GM04503 (cell line): Measurements from ENCODE around the gene TMEM151B.
"Not testable (repeated sequence)": the region's sequence is repeated elsewhere in the genome, so short reads cannot be mapped to it uniquely, and the experiment has no call there.

Source experiments
- DNase-seq: peaks from one replicate; pipeline ENCODE4 v3.0.0-alpha.2; 2012; ENCODE audit warnings: low read depth

Gene TMEM151B

DNA sequence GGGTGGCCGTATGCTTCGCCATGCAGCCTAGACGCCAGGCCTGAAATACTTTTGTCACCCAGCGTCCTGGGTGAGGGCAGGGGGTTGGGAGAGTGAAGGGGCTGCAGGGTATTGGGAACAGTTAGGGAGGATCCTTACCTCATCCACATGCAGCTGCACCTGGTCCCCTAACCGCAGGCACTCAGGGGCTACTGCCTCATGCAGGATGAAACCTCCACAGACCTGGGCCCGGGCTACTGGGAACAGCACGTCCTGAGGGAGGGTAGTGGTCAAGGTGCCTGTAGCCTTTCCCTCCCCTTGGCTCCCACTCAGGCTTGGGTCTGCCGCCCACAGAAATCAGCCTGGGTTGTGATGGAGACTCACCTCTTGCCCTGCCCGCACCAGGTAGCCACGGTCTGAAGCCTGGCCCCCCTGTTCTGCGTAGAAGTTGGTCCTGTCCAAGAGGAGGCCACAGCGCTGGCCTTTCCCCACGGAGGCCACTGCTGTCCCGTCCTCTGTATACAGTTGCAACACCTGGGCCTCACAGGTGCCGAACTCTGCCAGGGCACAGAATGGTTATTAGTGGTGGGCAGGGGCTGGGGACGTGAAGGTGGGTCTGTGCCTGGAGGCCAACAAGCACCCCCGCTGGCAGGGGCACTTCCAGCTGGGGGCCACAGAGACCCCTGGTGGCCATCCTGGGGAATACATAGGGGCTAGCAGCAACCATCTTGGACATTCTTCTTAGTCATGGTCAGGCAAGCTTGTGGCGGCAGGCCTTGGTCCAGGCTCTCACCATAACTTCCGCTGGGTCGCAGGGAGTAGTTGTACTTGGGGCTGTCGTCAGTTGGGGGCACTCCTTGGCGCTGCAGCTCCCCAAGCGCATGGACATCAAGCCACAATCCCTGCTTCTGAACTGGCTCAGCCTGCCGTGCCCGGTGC lies 34.3 kb downstream of the TMEM151B start:
- DNase-seq = no peak

DNA sequence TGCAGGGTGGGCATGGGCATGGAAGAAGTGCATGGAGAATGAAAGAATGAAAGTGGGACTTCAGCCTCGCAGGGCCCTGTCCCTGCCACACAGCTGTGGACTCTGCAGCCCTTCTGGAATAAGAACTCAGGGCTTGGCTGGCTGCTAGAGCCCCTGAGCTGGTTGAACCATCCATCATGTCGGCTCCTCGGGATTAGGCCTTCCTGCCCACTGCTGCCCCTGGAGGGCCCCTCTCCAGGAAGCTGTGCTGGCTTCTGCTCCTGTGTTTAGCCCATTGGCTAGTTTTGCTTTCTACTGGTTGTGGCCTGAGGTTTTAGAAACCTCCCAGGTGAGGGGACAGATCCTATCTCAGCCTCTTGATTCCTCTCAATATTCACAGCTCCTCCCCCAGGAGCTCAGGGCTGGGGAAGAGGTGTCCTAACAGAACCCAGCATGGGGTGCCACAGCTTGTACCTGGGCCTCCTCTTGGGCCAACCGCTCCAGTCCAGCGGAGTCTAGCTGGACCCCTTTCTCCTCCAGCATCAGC lies 35.0 kb downstream of the TMEM151B start:
- DNase-seq = no peak

DNA sequence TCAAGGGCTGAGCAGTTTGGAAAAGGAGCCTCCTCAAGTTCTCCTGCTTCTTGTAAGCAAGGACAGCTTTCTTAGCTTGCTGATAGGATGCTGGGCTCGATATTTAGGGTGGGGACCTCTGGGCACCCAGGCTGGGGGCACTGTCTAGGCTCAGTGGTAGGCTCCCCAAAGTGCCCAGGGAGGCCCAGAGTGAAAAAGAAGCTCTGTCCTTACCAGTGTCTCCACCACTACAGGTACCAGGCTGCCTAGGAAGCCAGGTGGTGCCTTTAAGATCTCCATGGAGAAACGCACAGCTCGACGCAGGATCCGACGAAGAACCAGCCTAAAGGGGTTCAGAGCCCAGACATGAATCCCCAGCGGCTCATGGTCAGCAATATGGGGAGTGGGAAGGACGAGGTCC lies 36.5 kb downstream of the TMEM151B start:
- no peak for DNase-seq

DNA sequence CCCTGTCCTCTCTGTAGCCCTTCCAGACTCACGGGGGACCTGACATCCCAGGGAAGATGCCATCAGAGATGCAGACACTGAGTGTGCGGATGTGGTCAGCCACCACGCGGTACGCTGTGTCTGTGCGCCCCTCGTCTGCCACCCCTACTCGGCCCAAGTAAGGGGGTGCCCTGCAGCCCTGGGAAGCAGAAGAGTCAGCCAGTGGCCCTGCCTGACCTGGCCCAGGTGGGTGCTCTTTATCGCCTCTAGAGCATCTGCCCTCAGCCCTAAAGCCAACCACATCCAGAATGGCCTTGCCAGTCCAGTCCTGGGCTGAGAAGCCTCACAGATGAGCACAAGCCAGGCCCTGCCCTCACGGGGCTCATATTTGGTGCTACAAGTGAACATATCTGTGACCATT lies 37.0 kb downstream of the TMEM151B start:
- DNase-seq = no peak

DNA sequence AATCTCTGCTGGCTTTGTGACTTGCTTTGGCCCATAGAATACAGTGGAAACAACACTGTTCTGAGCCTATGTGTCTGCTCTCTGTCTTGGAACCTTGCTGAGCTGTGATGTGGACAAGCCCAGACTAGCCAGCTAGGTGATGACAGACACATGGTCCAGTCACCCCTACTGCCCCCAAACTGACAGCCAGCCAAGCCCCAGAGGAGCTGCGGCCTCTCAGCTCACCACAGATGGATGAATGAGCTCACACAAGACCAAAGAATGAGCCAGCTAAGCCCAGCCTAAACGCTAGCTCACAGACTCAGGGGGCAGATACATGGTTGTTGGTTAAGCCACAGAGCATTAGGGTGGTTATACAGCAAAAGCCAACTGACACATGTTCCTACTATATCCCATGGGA lies 38.8 kb downstream of the TMEM151B start:
- DNase-seq = peak; percentile 92

DNA sequence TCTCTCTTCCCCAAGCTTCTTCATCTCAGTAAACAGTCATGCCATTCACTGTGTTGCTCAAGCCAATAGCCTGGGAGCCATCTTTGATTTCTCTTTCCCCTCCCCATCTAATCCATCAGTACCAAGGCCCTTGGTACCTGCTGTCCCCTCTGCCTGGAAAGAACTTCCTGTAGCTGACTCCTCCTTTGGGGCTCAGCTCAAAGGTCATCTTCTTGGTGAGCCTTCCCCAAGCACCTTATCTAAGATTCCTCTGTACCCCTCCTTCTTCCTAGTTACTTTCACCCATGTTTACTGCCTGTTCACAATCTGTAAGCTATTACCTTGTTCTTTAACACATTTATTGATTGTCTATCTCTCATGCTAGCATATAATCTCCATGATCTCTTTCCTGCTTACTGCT lies 39.4 kb downstream of the TMEM151B start:
- no peak for DNase-seq

DNA sequence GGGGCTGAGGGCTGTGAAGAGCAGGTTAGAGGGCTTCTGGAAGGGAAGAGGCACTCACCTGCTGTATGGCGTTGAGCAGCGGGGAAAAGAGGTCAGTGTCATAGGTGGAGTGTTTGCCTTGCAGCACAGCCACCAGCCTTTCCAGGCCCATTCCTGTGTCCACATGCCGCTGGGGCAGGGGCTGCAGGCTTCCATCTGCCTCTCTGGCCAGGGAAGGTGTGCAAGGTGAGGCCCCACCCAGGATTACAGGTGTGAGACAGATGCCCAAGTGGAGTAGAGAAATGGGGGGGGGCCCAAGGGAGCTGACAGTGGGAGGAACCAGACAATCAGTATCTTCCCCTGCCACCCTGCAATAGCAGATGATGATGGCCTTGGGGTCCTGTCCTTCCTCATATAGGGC lies 40.0 kb downstream of the TMEM151B start:
- no peak for DNase-seq

DNA sequence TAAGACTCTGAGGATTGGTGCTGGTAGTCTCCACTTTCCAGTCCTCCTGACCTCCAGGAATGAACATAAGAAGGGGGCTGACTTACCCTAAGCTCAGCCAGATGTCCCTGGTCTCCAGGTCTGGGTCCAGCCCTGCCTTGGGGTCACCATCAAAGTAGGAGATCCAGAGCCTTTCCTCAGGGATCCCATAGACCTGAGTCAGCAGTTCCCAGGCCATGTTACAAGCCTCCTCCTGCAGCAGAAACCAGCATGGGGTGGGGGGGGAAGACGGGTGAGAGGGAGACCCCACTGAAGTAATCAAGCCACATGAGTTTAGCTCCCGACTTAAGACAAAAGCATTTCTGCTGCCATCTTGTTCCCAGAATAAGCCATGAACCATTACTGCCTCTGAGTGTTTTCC lies 41.1 kb downstream of the TMEM151B start:
- no peak for DNase-seq

DNA sequence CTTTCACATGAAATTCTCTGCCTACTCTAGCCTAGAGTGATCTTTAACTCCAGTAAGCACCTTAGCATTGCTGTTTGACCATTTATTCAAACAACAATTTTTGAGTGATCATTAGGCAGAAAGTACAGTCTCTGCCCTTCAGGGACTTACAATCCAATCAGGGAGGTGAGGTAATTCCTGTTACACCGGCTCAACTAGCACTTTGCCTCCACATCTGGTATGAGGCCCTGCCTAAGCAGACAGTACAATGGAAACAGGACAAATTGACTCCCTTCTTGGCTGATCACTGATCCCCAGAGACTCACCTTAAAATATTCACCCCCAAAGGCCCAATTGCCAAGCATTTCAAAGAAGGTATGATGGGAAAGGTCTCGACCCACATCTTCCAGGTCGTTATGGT lies 41.5 kb downstream of the TMEM151B start:
- DNase-seq = no peak

DNA sequence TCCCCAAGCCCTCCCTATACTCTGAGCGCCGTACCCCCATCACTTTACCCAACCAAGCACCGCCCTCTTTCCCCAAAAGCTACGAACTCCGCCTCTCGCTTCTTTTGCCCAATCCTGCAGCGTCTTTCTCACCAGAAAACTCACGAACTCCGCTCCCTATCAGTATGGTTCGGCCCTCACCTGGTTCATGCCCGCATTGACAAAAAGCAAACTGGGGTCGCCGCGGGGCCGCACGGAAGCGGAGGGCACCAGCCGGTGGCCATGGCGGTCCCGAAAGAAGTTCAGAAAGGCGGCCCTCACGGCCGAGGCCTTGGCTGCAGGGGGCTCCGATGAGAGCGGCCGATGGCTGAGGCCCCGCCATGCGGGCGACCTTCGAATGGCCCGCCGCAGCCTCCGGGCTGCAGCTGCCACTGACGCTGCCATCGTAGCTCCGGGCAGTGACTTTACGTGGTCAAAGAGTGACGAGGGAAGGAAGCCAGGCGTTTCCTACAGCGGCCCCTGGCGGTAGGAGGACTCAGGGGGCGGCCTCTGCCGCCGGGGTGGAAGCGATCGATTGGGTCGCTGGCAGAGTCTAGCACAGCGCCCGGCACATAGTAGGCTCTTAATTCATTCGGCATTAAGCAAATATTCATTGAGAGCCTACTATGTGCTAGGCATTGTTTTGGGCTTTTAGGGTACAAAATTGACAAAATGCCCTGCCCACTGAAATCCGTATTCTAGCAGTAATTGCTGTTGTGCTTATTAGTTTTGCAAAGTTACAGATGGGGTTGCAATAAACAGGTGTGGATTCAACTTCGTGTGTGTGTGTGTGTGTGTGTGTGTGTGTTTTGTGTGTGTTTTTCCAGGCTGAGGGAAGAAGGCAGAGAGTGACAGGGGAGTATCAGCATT lies 42.9 kb downstream of the TMEM151B start, which contains the start of gene AARS2:
TSS of gene AARS2 (minus strand) at position 447 of the 888 bp plus-strand sequence. CDS start at position 423, 24 bp downstream.
- peak; percentile 31 for DNase-seq

DNA sequence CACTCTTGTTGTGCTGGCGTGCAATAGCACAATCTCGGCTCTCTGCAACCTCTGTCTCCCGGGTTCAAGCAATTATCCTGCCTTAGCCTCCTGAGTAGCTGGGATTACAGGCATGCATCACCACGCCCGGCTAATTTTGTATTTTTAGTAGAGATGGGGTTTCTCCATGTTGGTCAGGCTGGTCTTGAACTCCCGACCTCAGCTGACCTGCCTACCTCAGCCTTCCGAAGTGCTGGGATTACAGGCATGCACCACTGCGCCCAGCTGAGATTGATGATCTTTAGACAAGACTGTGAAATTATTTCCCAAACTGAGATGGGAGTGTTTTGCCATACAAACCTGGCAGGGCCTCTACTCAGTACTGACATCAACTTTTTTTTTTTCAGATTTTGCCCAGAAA lies 44.4 kb downstream of the TMEM151B start:
- DNase-seq = not testable (repeated sequence)

DNA sequence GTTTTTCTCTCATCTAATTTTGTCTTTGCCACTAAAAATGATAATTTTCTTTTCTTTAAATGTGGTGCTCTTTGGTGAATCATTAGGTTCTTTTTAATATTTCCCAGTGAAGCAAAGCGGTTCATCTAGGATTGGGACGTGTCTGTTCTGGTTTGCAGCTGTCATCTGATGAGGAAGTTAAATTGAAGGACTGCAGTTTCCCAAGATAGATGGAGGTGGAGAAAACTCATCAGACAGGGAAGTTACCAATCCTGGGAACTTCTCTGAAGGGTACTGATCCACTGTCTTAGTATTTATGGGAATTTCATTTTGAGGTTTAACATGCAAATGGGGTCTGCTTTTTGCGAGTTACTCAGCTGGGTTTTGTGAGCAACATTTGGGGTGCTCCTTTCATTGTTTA lies 45.3 kb downstream of the TMEM151B start:
- no peak for DNase-seq

DNA sequence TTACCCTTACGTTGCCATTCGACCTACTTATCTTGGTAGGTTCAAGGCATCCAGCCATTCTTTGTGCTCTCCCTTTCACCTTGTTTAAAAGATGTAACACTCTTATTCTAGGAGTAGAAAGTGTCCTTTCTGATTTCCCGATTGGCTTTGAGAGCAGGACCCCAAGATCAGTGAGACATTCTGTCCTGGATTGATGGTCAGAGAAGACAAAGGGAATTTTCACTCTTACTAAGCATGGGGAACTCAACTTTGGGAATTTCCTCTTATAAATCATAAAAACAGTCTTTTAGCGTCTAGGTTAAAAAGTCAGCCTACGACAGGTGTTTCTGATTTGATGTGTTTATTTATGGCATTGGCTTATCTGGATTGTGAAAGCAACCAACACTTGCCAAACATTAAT lies 45.7 kb downstream of the TMEM151B start:
- no peak for DNase-seq

DNA sequence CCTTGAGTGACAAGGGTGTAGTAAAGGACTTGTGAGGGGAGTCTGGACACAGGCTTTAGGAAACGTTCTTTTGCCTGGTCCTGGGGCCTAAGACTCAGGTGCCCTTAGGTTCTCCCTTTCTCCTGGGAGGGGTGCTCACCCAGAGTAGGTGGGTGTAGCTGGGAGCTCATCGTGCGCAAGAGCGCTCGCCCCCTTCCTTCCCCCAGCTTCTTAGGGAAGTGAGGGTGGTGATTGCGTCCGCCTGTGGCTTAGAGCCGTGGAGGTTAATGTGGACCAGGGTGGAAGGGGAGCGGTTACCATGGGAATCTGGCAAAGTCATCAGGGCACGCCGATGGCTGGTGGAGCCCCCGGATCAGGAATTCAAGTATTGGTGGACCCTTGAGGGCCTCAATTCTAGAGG lies 46.2 kb downstream of the TMEM151B start:
- no peak for DNase-seq

DNA sequence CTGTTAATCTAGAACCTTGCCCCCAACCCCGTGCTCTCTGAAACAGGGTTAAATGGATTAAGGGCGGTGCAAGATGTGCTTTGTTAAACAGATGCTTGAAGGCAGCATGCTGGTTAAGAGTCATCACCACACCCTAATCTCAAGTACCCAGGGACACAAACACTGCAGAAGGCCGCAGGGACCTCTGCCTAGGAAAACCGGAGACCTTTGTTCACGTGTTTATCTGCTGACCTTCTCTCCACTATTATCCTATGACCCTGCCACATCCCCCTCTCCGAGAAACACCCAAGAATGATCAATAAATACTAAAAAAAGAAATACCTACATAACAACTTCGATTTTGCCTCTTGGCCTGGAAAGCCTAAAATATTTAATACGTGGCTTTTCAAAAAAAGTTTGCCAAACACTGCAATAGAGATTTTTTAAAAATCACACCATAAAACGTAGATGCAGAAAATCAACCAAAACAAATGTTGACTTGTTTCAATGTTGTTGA lies 46.9 kb downstream of the TMEM151B start:
- DNase-seq = not testable (repeated sequence)

DNA sequence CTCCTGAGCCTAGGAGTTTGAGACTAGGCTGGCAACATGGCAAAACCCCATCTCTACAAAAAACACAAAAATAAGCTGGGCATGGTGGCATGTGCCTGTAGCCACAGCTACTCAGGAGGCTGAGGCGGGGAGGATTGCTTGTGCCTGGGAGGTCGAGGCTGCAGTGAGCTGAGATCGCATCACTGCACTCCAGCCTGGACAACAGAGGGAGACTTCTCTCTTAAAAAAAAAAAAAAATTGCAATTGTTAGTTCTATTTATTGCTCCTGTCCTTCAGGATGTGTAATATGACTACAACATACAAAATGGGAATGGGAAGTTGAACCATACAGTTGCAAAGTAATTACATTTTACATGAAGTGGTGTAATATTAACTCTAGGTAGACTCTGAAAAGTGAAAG lies 51.0 kb downstream of the TMEM151B start:
- no peak for DNase-seq

DNA sequence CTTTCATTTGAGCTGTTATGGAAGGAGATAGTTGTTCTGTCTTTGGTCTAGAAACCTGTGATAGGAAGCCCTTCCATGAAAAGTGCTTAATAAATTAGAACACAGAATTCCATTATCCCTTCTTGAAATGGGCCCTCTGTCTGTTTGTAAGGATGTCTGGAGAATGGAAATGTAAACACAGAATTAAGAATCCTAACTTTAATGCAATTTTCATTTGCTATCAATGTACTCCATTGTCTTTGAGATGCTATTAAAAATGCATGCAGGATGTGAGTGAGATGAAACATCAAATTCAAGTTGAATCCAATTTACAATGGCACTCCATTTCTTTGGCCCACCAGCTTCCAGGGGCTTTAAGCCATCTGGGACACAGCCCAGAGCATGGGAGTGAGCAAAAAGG lies 56.8 kb downstream of the TMEM151B start:
- DNase-seq = no peak

DNA sequence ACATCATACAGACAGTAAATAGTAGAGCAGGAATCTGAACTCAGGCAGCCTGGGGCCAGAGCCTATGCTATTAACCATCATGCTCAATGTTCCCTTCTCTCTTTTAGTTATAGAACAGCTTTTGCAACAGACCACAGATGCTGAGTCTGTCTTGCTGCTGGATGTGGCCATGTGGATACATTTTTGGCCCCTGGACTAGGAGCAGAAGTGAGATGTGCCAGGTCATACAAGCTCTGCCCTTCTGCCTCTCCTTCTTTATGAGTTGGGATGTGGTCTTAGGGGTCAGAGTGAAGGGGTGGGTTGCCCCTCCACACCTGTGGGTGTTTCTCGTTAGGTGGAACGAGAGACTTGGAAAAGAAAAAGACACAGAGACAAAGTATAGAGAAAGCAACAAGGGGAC lies 57.5 kb downstream of the TMEM151B start:
- no peak for DNase-seq

DNA sequence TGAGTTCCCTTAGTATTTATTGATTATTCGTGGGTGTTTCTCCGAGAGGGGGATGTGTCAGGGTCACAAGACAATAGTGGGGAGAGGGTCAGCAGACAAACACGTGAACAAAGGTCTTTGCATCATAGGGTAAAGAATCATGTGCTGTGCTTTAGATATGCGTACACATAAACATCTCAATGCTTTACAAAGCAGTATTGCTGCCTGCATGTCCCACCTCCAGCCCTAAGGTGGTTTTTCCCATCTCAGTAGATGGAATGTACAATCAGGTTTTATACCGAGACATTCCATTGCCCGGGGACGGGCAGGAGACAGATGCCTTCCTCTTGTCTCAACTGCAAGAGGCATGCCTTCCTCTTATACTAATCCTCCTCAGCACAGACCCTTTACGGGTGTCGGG lies 58.0 kb downstream of the TMEM151B start:
- DNase-seq = not testable (repeated sequence)

DNA sequence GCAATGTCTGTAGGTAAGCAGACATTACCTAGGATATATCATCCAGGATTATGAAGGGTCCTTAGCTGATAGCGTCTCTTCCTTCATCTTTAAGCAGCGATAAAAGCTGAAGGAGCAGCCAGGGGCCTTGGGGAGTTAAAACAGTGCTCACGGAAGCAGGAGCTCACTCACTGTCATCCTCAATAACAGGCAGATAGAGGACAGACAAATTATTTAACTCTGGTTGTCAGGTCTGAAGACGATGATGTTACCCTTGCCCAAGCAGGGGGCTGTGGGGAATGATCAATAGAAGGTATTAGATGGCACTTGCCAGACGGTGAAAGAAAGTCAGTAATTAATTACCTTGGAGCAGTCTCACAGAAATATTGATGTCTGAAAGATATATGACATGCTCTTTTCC lies 59.6 kb downstream of the TMEM151B start:
- DNase-seq = no peak

DNA sequence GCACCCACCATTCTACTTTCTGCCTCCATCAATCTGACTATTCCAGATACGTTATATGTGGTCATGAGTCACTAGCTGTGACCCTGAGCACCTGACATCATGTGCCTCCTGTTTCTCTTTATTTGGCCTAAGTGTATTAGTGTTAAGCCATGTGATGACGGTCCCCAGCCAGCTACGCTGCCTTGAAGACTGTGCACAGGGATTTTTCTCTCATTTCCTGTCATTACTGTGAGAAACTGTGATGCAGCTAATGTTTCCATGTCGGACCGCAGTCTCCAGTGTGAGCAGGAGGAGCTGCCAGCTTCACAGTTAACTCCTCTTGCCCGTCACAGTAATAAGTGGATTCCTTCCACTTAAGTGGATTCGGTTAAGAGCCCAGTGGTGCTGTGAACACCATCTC lies 62.3 kb downstream of the TMEM151B start:
- DNase-seq = no peak

DNA sequence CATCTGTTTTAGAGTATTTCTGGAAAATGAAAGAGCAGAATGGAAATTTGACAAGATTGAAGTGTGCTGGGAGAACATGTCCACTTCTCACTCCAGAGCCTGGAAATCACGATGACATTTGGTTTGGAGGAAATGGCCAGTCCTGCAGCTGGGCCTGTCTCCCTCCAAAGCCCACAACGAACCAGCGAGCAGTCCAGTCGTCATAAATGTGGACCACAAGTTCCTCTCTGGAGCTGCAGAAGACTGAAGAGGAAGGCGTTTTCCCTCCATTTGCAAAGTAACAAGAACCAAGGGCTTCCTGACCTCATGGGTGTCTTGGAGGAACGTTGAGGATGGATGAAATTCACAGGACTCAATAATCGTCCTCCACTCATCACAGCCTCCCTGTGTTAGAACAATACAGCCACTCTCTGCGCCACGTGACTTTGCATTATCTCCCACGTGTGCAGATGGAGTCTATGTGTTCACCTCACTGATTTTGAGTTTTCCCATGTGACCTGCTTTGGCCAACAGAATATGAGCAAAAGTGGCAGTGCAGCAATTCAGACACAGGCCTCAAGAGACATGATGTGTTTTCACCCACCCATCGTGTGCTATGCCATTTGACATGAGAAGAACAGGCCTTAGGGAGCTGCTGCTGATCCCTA lies 63.1 kb downstream of the TMEM151B start:
- DNase-seq = no peak
